Calu3 (cell line): Measurements from ENCODE around the gene SDR42E2. TPM values are rescaled to one million over a fixed set of nuclear protein-coding genes. Genes with fewer than 3 reads are reported as not detected.
"Not testable (repeated sequence)": the region's sequence is repeated elsewhere in the genome, so short reads cannot be mapped to it uniquely, and the experiment has no call there.

Source experiments
- BruUV-seq: library from RNA; stranded (reverse); fragments of 400-500 nt; replicated peaks from 2 replicates; lab custom pipeline; 2021; lab: Mats Ljungman, UMichigan
- CTCF ChIA-PET: fragments of 300-600 bp; sonication (Branson Sonifier 250); formaldehyde crosslinking; loops from one replicate; lab custom pipeline; 2022; ENCODE audit warnings: antibody characterized with exemption; lab: Charles Lee
- DNase-seq: peaks from one replicate; pipeline ENCODE4 v3.0.0; 2022
- H3K27ac Mint-ChIP-seq: one replicate; pipeline ENCODE4 v1.8.0; 2022; ENCODE audit warnings: mixed read lengths; ENCODE audit not compliant: unreplicated experiment
- H3K27me3 Mint-ChIP-seq: one replicate; pipeline ENCODE4 v1.8.0; 2022; ENCODE audit warnings: mixed read lengths; ENCODE audit not compliant: unreplicated experiment
- H3K36me3 Mint-ChIP-seq: one replicate; pipeline ENCODE4 v1.8.0; 2022; ENCODE audit warnings: mild to moderate bottlenecking, moderate library complexity, mixed read lengths; ENCODE audit not compliant: insufficient read depth, unreplicated experiment
- H3K4me1 Mint-ChIP-seq: one replicate; pipeline ENCODE4 v1.8.0; 2022; ENCODE audit warnings: mild to moderate bottlenecking, low read depth, mixed read lengths; ENCODE audit not compliant: unreplicated experiment
- H3K4me3 Mint-ChIP-seq: one replicate; pipeline ENCODE4 v1.8.0; 2022; ENCODE audit warnings: mild to moderate bottlenecking, low read depth, moderate library complexity, mixed read lengths; ENCODE audit not compliant: unreplicated experiment
- H3K9me3 Mint-ChIP-seq: one replicate; pipeline ENCODE4 v1.8.0; 2022; ENCODE audit warnings: low read depth, mixed read lengths; ENCODE audit not compliant: unreplicated experiment
- CTCF ChIP-seq: fragments of 200-600 bp; IDR thresholded peaks from one replicate; pipeline ENCODE4 v1.8.0; 2022; ENCODE audit warnings: antibody characterized with exemption; ENCODE audit not compliant: unreplicated experiment
- intact Hi-C: fragments of 100-400 bp; cut with micrococcal nuclease; formaldehyde crosslinking; loops from one replicate; pipeline ENCODE4 v1.10.0; 2022; ENCODE audit not compliant: unreplicated experiment
- total RNA-seq: library from RNA; stranded (reverse); gene quantifications from 2 replicates; pipeline ENCODE4 v1.2.3, GENCODE V29; 2022

SDR42E2 gene
- total RNA-seq, 1 experiment from 2014 or later = not detected

- Mint-ChIP-seq H3K27me3 (no peaks in the 10 kb centered on the region), H3K9me3 (no peaks in the 10 kb centered on the region), H3K4me3 (no peak overlapping the region), H3K36me3 (no peaks in the 10 kb centered on the region), H3K27ac (no peak overlapping the region), H3K4me1 (no peaks in the 10 kb centered on the region)
- intact Hi-C loops = no loop called here
- no TSS peak for BruUV-seq
- CTCF ChIA-PET = no interaction called here
- DNase-seq = no peak
- TF ChIP-seq CTCF = no peak
Observed at GRCh38 chr16:22171953-22172352, 9.6 kb downstream of the SDR42E2 start.

- CTCF ChIA-PET, H3K9me3 Mint-ChIP-seq, intact Hi-C loops, DNase-seq, H3K27me3 Mint-ChIP-seq, H3K4me3 Mint-ChIP-seq, H3K4me1 Mint-ChIP-seq, BruUV-seq, H3K27ac Mint-ChIP-seq, H3K36me3 Mint-ChIP-seq: not testable (repeated sequence)
Observed at GRCh38 chr16:22172642-22173041, 10.3 kb downstream of the SDR42E2 start.

- TF ChIP-seq CTCF = no peak
- no peaks in the 10 kb centered on the region for H3K9me3 Mint-ChIP-seq
- peaks cover 18% of the 10 kb centered on the region for H3K27me3 Mint-ChIP-seq
- no peak overlapping the region for H3K4me3 Mint-ChIP-seq
- H3K4me1 Mint-ChIP-seq = no peaks in the 10 kb centered on the region
- DNase-seq = no peak
- H3K36me3 Mint-ChIP-seq = no peaks in the 10 kb centered on the region
- CTCF ChIA-PET = no interaction called here
- no peak overlapping the region for H3K27ac Mint-ChIP-seq
- no TSS peak for BruUV-seq
- intact Hi-C loops = no loop called here
Observed at GRCh38 chr16:22174642-22175041, 12.3 kb downstream of the SDR42E2 start.

- no peak overlapping the region for H3K4me3 Mint-ChIP-seq
- H3K4me1 Mint-ChIP-seq = no peaks in the 10 kb centered on the region
- H3K27me3 Mint-ChIP-seq = peaks cover 45% of the 10 kb centered on the region
- BruUV-seq = no TSS peak
- no peaks in the 10 kb centered on the region for H3K9me3 Mint-ChIP-seq
- H3K36me3 Mint-ChIP-seq = no peaks in the 10 kb centered on the region
- no peak overlapping the region for H3K27ac Mint-ChIP-seq
- CTCF ChIA-PET = no interaction called here
- no peak for TF ChIP-seq CTCF
- no peak for DNase-seq
- intact Hi-C loops = no loop called here
Observed at GRCh38 chr16:22177968-22178930, 15.9 kb downstream of the SDR42E2 start.

GRCh38 chr16:22181426-22181825, 19.1 kb downstream of the SDR42E2 start:
- Mint-ChIP-seq H3K27ac (no peak overlapping the region), H3K4me3 (no peak overlapping the region), H3K4me1 (no peaks in the 10 kb centered on the region), H3K27me3 (peaks cover 45% of the 10 kb centered on the region), H3K36me3 (no peaks in the 10 kb centered on the region), H3K9me3 (no peaks in the 10 kb centered on the region)
- no peak for TF ChIP-seq CTCF
- BruUV-seq = no TSS peak
- DNase-seq = no peak
- CTCF ChIA-PET = interaction anchor here (0.6 to 1.2 kb wide), 2 partner anchors 104 to 410 kb away, joined by 3 to 5 read pairs; no protein-coding TSS in a partner anchor
- intact Hi-C loops = no loop called here
